B cell (primary cell): Measurements from ENCODE around the gene JKAMP. TPM values are rescaled to one million over a fixed set of nuclear protein-coding genes. Genes with fewer than 3 reads are reported as not detected.

ENCODE experiments used
- ATAC-seq: fragments of 200-7000 bp; cut with Tn5 transposase; one replicate; pipeline ENCODE4 v1.10.0; 2021; ENCODE audit warnings: low read depth, mild to moderate bottlenecking, moderate number of reproducible peaks, moderate library complexity
- CTCF ChIA-PET: fragments of 350-600 bp; sonication (Branson Sonifier 250); formaldehyde crosslinking; loops from one replicate; lab custom pipeline; 2021; ENCODE audit warnings: antibody characterized with exemption, inconsistent platforms; lab: Charles Lee
- POLR2A ChIA-PET: fragments of 350-600 bp; sonication (Branson Sonifier 250); formaldehyde crosslinking; loops from one replicate; lab custom pipeline; 2021; ENCODE audit warnings: antibody characterized with exemption; lab: Charles Lee
- DNase-seq: peaks from one replicate; pipeline ENCODE4 v3.0.0; 2013
- H2AFZ ChIP-seq: 2 replicates; pipeline ENCODE4 v1.6.1; 2012; ENCODE audit warnings: mild to moderate bottlenecking, low read depth, low read length; ENCODE audit not compliant: insufficient read depth, poor library complexity, severe bottlenecking
- H3K27ac ChIP-seq, 2 donors: 1 replicate in 1 of 2; 2 replicates in 1 of 2; pipeline ENCODE4 v1.5.1; 2012 to 2013; ENCODE audit warnings: low read length in 2 of 2, mild to moderate bottlenecking in 2 of 2, moderate library complexity in 1 of 2
- H3K27me3 ChIP-seq, 4 experiments: fragments of 200-600 bp in 1 of 4; sonication (generic) in 1 of 4; replicated peaks in 1 of 4; 1 replicate in 2 of 4; 2 replicates in 2 of 4; pipeline versions ENCODE4 v1.6.1 to v1.7.0; 2013 to 2016; ENCODE audit warnings: low read length in 3 of 4, mild to moderate bottlenecking in 2 of 4, mixed read lengths in 1 of 4, moderate library complexity in 1 of 4; ENCODE audit not compliant: insufficient read depth in 4 of 4, control insufficient read depth in 3 of 4; ENCODE audit errors: control extremely low read depth in 1 of 4
- H3K36me3 ChIP-seq, 2 experiments: replicated peaks in 1 of 2; 1 replicate in 1 of 2; 2 replicates in 1 of 2; pipeline versions ENCODE4 v1.6.1 to v1.7.1; 2013; ENCODE audit warnings: low read length in 1 of 2; ENCODE audit not compliant: insufficient read depth in 2 of 2, control insufficient read depth in 1 of 2; ENCODE audit errors: control extremely low read depth in 1 of 2, extremely low read depth in 1 of 2
- H3K4me1 ChIP-seq, 2 donors: fragments of 200-600 bp in 1 of 2; sonication (generic) in 1 of 2; 1 replicate in 1 of 2; 2 replicates in 1 of 2; pipeline versions ENCODE4 v1.5.1 to v1.6.1; 2013 to 2017; ENCODE audit warnings: low read length in 2 of 2; ENCODE audit not compliant: control insufficient read depth in 2 of 2, insufficient read depth in 2 of 2
- H3K4me2 ChIP-seq: replicated peaks from 2 replicates; pipeline ENCODE3; 2012; ENCODE audit warnings: mild to moderate bottlenecking, low read depth, low read length; ENCODE audit not compliant: poor library complexity, severe bottlenecking
- H3K4me3 ChIP-seq, 5 experiments: fragments of 200-600 bp in 1 of 5; sonication (generic) in 1 of 5; 1 replicate in 3 of 5; 2 replicates in 2 of 5; pipeline versions ENCODE4 v1.5.1 to v1.7.0; 2011 to 2016; ENCODE audit warnings: low read length in 4 of 5, mild to moderate bottlenecking in 4 of 5, low read depth in 2 of 5, control low read depth in 1 of 5, moderate library complexity in 1 of 5; ENCODE audit not compliant: insufficient read depth in 1 of 5; ENCODE audit errors: control extremely low read depth in 1 of 5, extremely low read depth in 1 of 5
- H3K79me2 ChIP-seq: fragments of 200-600 bp; sonication (generic); one replicate; pipeline ENCODE4 v1.6.0; 2016; ENCODE audit warnings: low read length; ENCODE audit not compliant: control insufficient read depth, insufficient read depth
- H3K9ac ChIP-seq: fragments of 200-600 bp; sonication (generic); 2 replicates; pipeline ENCODE4 v1.6.1; 2017; ENCODE audit warnings: mild to moderate bottlenecking, low read length, moderate library complexity
- H3K9me3 ChIP-seq, 3 donors: one replicate each; pipeline versions ENCODE4 v1.6.1 to v1.7.1; 2013; ENCODE audit warnings: low read length in 2 of 3; ENCODE audit not compliant: control insufficient read depth in 2 of 3, insufficient read depth in 1 of 3; ENCODE audit errors: control extremely low read depth in 1 of 3
- H4K20me1 ChIP-seq: 2 replicates; pipeline ENCODE4 v1.6.0; 2012; ENCODE audit warnings: mild to moderate bottlenecking, low read length; ENCODE audit not compliant: insufficient read depth, control insufficient read depth, poor library complexity, severe bottlenecking
- H3K27ac Mint-ChIP-seq: one replicate; pipeline ENCODE4 v1.8.0; 2021; ENCODE audit warnings: mixed read lengths
- H3K27me3 Mint-ChIP-seq: one replicate; pipeline ENCODE4 v1.8.0; 2021; ENCODE audit warnings: mixed read lengths
- H3K4me1 Mint-ChIP-seq: one replicate; pipeline ENCODE4 v1.8.0; 2021; ENCODE audit warnings: mixed read lengths
- H3K4me3 Mint-ChIP-seq: one replicate; pipeline ENCODE4 v1.8.0; 2021; ENCODE audit warnings: mixed read lengths
- H3K9me3 Mint-ChIP-seq: one replicate; pipeline ENCODE4 v1.8.0; 2022; ENCODE audit warnings: mixed read lengths; ENCODE audit not compliant: insufficient read depth
- CTCF ChIP-seq: fragments of 200-600 bp; IDR thresholded peaks from one replicate; pipeline ENCODE4 v1.8.0; 2022; ENCODE audit warnings: antibody characterized with exemption, mild to moderate bottlenecking
- EZH2 ChIP-seq: IDR thresholded peaks from 2 replicates; pipeline ENCODE4 v1.6.1; 2012; ENCODE audit warnings: borderline replicate concordance, low read depth, mild to moderate bottlenecking, moderate library complexity, low read length; ENCODE audit not compliant: insufficient read depth, poor library complexity, severe bottlenecking
- WGBS: methylation state at CpG from one replicate; pipeline ENCODE4 v1.1.5; 2013; ENCODE audit warnings: missing lambda C conversion rate; ENCODE audit not compliant: insufficient coverage; 5-methylcytosine and 5-hydroxymethylcytosine counted together
- intact Hi-C: fragments of 100-400 bp; cut with micrococcal nuclease; formaldehyde crosslinking; loops from one replicate; pipeline ENCODE4 v1.10.0; 2022
- polyA plus RNA-seq: library from polyadenylated mRNA; depleted of rRNA; stranded (reverse); fragments of >200 nt; gene quantifications from 2 replicates; pipeline ENCODE4 v1.2.3, GENCODE V29; 2012
- total RNA-seq, 2 donors: library from RNA; stranded (reverse); fragments of 120-200 nt in 1 of 2; gene quantifications; 1 replicate in 1 of 2; 2 replicates in 1 of 2; pipeline versions ENCODE4 v1.2.3 to v1.2.4, GENCODE V29; 2013 to 2022

Gene JKAMP
- total and polyA plus RNA-seq, 2 donors (not counting 1 experiment from before 2014, with no cell fraction given) = 30.3 to 32.3 TPM

GRCh38 chr14:59532419-59532818 lies 48.1 kb downstream of the JKAMP start:
- H3K4me1 Mint-ChIP-seq = no peaks in the 10 kb centered on the region

More at GRCh38 chr14:59532419-59532818, 48.1 kb downstream of the JKAMP start:
- Histone ChIP-seq H3K9me3 (no peaks in the 10 kb centered on the region), H3K4me2 (no peak overlapping the region), H3K79me2 (no peaks in the 10 kb centered on the region), H3K9ac (no peak overlapping the region), H3K36me3 (no peaks in the 10 kb centered on the region), H3K4me3 (no peak overlapping the region), H2AFZ (no peak overlapping the region), H3K27me3 (peaks cover 0 to 8% (median 3%) of the 10 kb centered on the region in 4 experiments), H3K4me1 (no peaks in the 10 kb centered on the region), H3K27ac (no peak overlapping the region), H4K20me1 (no peaks in the 10 kb centered on the region)
- WGBS = 67% methylated on average over 1 of the region's 1 CpG
- POLR2A ChIA-PET = no interaction called here
- H3K27ac Mint-ChIP-seq = no peak overlapping the region
- H3K27me3 Mint-ChIP-seq = peaks cover 20% of the 10 kb centered on the region
- H3K9me3 Mint-ChIP-seq = peaks cover 2% of the 10 kb centered on the region
- no peak for TF ChIP-seq EZH2
- no peak for TF ChIP-seq CTCF
- intact Hi-C loops = no loop called here
- H3K4me3 Mint-ChIP-seq = no peak overlapping the region
- ATAC-seq (no peak), DNase-seq (no peak)
- CTCF ChIA-PET = no interaction called here
